Adrenal gland (tissue), 5 donors: Measurements from ENCODE around the gene CCDC154.

Experiments
- CTCF ChIP-seq, 6 experiments: fragments of 450-650 bp in 4 of 6; fragments of 200-600 bp in 2 of 6; sonication (generic) in 1 of 6; IDR thresholded peaks; 1 replicate in 5 of 6; 2 replicates in 1 of 6; pipeline versions ENCODE4 v1.5.1 to v1.8.0; 2016 to 2021; ENCODE audit warnings: antibody characterized with exemption in 6 of 6, mild to moderate bottlenecking in 2 of 6, moderate library complexity in 1 of 6
- POLR2A ChIP-seq, 2 donors: fragments of 450-650 bp; IDR thresholded peaks; one replicate each; pipeline ENCODE4 v1.6.1; 2017; ENCODE audit warnings: antibody characterized with exemption in 2 of 2, mild to moderate bottlenecking in 2 of 2, moderate library complexity in 1 of 2
- donor health status: DM: no; HTN: no; CAD: no.

- no peak for TF ChIP-seq POLR2A (IDR thresholded peaks at IDR 0.05)
- TF ChIP-seq CTCF (IDR thresholded peaks at IDR 0.05), result no peak
Observed at GRCh38 chr16:1489077-1489476, 44.7 kb upstream of the CCDC154 start.
